HL-60 (cell line): Measurements from ENCODE around the gene MAP1A.
A peak's percentile ranks its signal among the peaks of the same experiment; 100 is the strongest.

Experiments used
- DNase-seq, 2 experiments: peaks; one replicate each; pipeline ENCODE4 v3.0.0-alpha.2; 2010 to 2020; ENCODE audit warnings: low read depth in 1 of 2, low spot score in 1 of 2
- H3K27ac ChIP-seq: fragments of 250-450 bp; sonication (Bioruptor Pico); replicated peaks from 2 replicates; pipeline ENCODE4 v1.5.1; 2020; ENCODE audit warnings: mild to moderate bottlenecking, moderate library complexity
- H3K27me3 ChIP-seq: fragments of 250-450 bp; sonication (Bioruptor Pico); 2 replicates; pipeline ENCODE4 v1.5.1; 2021; ENCODE audit warnings: mild to moderate bottlenecking, moderate library complexity; ENCODE audit not compliant: insufficient read depth, poor library complexity, severe bottlenecking
- H3K4me3 ChIP-seq: replicated peaks from 2 replicates; pipeline ENCODE4 v1.5.1; 2011; ENCODE audit warnings: mild to moderate bottlenecking, control low read depth, low read length; ENCODE audit not compliant: insufficient read depth
- GABPA ChIP-seq: IDR thresholded peaks from 2 replicates; pipeline ENCODE4 v1.6.1; 2012; ENCODE audit warnings: low read depth
- POLR2AphosphoS5 ChIP-seq: IDR thresholded peaks from 2 replicates; pipeline ENCODE4 v1.6.1; 2012; ENCODE audit warnings: low read depth
- REST ChIP-seq: IDR thresholded peaks from 2 replicates; pipeline ENCODE4 v1.6.1; 2012; ENCODE audit warnings: low read depth; ENCODE audit not compliant: insufficient replicate concordance
- SPI1 ChIP-seq: IDR thresholded peaks from 2 replicates; pipeline ENCODE4 v1.6.1; 2012; ENCODE audit warnings: low read depth, mild to moderate bottlenecking, borderline replicate concordance
- TF ChIP-seq, protein P1 (sequence below): IDR thresholded peaks from one replicate; pipeline ENCODE4 v1.5.1; 2011; ENCODE audit warnings: low read length, control low read depth, inconsistent platforms; ENCODE audit not compliant: insufficient read depth

Gene MAP1A

DNA sequence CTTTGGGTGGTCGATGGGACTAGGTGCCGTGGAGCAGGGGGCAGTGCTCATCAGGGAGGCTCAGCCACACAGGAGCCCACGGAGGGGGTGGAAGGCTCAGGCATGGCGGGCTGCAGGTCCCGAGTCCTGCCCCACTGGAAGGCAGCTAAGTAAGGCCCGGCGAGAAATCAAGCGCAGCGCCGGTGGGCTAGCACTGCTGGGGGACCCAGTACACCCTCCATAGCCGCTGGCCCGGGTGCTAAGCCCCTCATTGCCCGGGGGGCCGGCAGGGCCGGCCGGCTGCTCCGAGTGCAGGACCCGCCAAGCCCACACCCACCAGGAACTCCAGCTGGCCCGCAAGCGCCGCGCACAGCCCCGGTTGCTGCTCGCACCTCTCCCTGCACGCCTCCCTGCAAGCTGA is 43.5 kb upstream of the MAP1A start:
- Histone ChIP-seq H3K4me3 (no peak overlapping the region), H3K27ac (no peak overlapping the region), H3K27me3 (no peaks in the 10 kb centered on the region)
- no peak for DNase-seq
- TF ChIP-seq SPI1: no peak
- no peak for TF ChIP-seq REST
- TF ChIP-seq, protein P1, sequence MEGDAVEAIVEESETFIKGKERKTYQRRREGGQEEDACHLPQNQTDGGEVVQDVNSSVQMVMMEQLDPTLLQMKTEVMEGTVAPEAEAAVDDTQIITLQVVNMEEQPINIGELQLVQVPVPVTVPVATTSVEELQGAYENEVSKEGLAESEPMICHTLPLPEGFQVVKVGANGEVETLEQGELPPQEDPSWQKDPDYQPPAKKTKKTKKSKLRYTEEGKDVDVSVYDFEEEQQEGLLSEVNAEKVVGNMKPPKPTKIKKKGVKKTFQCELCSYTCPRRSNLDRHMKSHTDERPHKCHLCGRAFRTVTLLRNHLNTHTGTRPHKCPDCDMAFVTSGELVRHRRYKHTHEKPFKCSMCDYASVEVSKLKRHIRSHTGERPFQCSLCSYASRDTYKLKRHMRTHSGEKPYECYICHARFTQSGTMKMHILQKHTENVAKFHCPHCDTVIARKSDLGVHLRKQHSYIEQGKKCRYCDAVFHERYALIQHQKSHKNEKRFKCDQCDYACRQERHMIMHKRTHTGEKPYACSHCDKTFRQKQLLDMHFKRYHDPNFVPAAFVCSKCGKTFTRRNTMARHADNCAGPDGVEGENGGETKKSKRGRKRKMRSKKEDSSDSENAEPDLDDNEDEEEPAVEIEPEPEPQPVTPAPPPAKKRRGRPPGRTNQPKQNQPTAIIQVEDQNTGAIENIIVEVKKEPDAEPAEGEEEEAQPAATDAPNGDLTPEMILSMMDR: no peak
- TF ChIP-seq GABPA: no peak
- no peak for TF ChIP-seq POLR2AphosphoS5

DNA sequence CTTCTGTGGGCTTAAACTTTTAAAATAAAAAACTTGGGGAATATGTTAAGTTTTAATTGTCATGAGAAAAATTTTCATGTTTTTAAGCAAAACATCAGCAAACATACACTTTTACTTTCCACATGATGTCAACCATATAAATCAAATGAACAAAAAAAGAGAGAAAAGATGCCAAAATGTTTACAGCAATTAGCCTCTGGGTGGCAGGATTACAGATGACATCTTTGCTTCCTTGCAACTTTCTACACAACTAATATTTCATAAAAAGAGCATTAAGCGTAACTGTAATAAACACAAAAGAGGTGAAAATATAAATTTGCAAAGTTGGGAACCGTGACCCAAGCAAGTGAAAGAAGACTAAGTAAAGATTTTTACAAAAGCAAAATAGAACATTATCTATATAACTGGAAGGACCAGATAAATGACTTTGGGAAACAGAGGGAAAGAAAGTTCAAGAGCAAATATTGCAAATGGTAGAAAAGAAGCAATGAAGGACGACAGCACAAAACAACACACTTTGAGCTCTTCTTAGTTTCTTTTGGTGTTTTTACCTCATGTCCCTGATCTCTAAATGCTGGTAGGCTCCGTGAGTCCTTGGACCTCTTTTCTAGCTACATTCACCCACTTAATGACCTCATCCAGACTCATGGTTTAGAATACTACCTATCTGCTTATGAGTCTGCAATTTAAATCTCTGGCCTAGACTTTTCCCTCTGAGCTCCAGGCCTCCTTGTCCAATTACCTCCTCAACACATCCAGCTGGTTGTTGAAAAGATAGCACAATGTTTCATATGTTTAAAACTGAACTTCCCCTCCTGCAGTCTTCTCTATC is 33.9 kb upstream of the MAP1A start:
- no peaks in the 10 kb centered on the region for H3K27me3 ChIP-seq
- DNase-seq: no peak
- no peak overlapping the region for H3K27ac ChIP-seq
- TF ChIP-seq SPI1 (no peak), POLR2AphosphoS5 (no peak)
- TF ChIP-seq, protein P1: peak; percentile 10
- H3K4me3 ChIP-seq: no peak overlapping the region

- H3K4me3 ChIP-seq: no peak overlapping the region
- DNase-seq: no peak
- no peaks in the 10 kb centered on the region for H3K27me3 ChIP-seq
- 0 out of 2 replicates have a peak overlapping the region, but pooled peaks have one; percentile 21 for H3K27ac ChIP-seq
- TF ChIP-seq POLR2AphosphoS5: no peak
- no peak for TF ChIP-seq GABPA
- TF ChIP-seq, protein P1: no peak
- TF ChIP-seq REST: no peak
- TF ChIP-seq SPI1: no peak
Observed at GRCh38 chr15:43484455-43484854, 33.0 kb upstream of the MAP1A start.
